ENCODE data around the gene BTBD6. TPM values are rescaled to one million over a fixed set of nuclear protein-coding genes. Genes with fewer than 3 reads are reported as not detected.

Gene BTBD6
- total RNA-seq, 2 donors from 2014 or later = 60.0 to 82.5 TPM

- H3K4me3 ChIP-seq = no peak overlapping the region
- DNase-seq (ENCODE audit: low spot score) = no peak
- H3K27me3 ChIP-seq (replicated peaks; ENCODE audit: insufficient read depth) = no peaks in the 10 kb centered on the region
- intact Hi-C loops (cut with DNase I) = no loop called here
- TF ChIP-seq, protein P1, sequence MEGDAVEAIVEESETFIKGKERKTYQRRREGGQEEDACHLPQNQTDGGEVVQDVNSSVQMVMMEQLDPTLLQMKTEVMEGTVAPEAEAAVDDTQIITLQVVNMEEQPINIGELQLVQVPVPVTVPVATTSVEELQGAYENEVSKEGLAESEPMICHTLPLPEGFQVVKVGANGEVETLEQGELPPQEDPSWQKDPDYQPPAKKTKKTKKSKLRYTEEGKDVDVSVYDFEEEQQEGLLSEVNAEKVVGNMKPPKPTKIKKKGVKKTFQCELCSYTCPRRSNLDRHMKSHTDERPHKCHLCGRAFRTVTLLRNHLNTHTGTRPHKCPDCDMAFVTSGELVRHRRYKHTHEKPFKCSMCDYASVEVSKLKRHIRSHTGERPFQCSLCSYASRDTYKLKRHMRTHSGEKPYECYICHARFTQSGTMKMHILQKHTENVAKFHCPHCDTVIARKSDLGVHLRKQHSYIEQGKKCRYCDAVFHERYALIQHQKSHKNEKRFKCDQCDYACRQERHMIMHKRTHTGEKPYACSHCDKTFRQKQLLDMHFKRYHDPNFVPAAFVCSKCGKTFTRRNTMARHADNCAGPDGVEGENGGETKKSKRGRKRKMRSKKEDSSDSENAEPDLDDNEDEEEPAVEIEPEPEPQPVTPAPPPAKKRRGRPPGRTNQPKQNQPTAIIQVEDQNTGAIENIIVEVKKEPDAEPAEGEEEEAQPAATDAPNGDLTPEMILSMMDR (IDR thresholded peaks at IDR 0.05) = no peak
- TF ChIP-seq POLR2A (IDR thresholded peaks at IDR 0.05) (no peak), POLR2AphosphoS5 (IDR thresholded peaks at IDR 0.05) (no peak)
- no peaks in the 10 kb centered on the region for H3K9me3 ChIP-seq
- WGBS = 93% methylated on average over 9 of the region's 9 CpGs
- no peaks in the 10 kb centered on the region for H3K4me1 ChIP-seq (replicated peaks)
- peaks cover 0 to 9% of the 10 kb centered on the region in 2 donors for H3K36me3 ChIP-seq
- no peak overlapping the region for H3K27ac ChIP-seq
Measured at GRCh38 chr14:105253329-105253682, 5.0 kb downstream of the BTBD6 start.

GRCh38 chr14:105255021-105255507, 6.7 kb downstream of the BTBD6 start:
- Histone ChIP-seq H3K4me1 (replicated peaks) (no peaks in the 10 kb centered on the region), H3K27ac (no peak overlapping the region), H3K27me3 (replicated peaks; ENCODE audit: insufficient read depth) (no peaks in the 10 kb centered on the region), H3K9me3 (no peaks in the 10 kb centered on the region), H3K36me3 (peaks cover 0 to 9% of the 10 kb centered on the region in 2 donors), H3K4me3 (no peak overlapping the region)
- TF ChIP-seq, protein P1 (IDR thresholded peaks at IDR 0.05) = no peak
- intact Hi-C loops (cut with DNase I) = no loop called here
- 89% methylated on average over 6 of the region's 6 CpGs for WGBS
- DNase-seq (ENCODE audit: low spot score) = no peak

DNA sequence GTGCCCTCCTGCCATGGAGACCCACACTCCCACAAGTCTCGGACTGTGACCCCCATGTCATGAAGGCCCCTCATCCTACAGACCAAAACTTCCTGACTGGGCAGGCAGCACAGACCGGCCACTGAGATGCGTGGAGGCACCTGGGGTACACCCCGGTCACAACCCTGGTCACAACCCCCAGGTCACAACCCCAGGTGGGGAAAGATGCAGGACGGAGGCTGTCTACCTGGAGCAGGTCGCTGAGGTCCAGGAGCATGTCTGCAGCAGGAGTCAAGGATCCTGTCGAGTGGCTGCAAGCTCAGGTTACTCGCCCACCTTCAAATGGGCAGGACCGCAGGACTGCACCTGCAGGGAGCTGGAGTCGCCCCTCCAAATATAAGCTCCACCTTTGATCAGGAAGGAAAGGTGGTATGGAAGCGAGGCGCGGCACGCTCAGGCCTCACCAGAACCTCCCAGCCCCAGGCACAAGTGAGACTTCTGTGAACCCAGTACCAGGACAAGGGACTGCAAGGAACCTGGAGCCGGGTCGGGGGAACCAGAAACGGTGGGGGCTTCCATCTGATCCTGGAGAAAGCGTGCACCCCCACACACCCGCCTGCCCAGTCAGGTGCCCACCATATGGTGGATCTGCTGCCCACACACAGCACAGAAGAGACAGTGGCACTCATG, 8.1 kb downstream of the BTBD6 start:
- intact Hi-C loops (cut with DNase I) = no loop called here
- DNase-seq (ENCODE audit: low spot score) = no peak
- peaks cover 0 to 9% of the 10 kb centered on the region in 2 donors for H3K36me3 ChIP-seq
- no peaks in the 10 kb centered on the region for H3K4me1 ChIP-seq (replicated peaks)
- TF ChIP-seq, protein P1 (IDR thresholded peaks at IDR 0.05) = no peak
- TF ChIP-seq POLR2AphosphoS5 (IDR thresholded peaks at IDR 0.05) (no peak), POLR2A (IDR thresholded peaks at IDR 0.05) (no peak)
- WGBS = 92% methylated on average over 19 of the region's 19 CpGs
- no peaks in the 10 kb centered on the region for H3K27me3 ChIP-seq (replicated peaks; ENCODE audit: insufficient read depth)
- no peaks in the 10 kb centered on the region for H3K9me3 ChIP-seq
- H3K27ac ChIP-seq = no peak overlapping the region
- H3K4me3 ChIP-seq = no peak overlapping the region

GRCh38 chr14:105257464-105257863, 9.1 kb downstream of the BTBD6 start:
- TF ChIP-seq POLR2AphosphoS5 (IDR thresholded peaks at IDR 0.05) = no peak
- TF ChIP-seq POLR2A (IDR thresholded peaks at IDR 0.05) = no peak
- TF ChIP-seq, protein P1 (IDR thresholded peaks at IDR 0.05) = no peak

DNA sequence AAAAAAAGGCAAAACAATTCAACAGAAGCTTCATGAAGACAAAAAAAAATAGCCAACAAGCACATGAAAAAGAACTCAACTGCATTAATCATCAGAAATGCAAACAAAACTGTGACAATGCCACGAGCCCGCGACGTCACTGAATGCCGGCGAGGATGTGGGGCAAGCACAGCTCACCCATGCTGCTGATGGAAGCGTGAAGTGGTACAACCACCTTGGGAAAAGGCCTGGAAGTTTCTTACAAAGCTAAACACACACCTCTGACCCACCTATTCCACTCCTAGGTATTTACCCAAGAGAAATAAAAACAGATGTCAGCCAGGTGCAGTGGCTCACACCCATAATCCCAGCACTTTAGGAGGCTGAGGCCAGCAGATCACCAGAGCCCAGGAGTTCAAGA, 10.5 kb downstream of the BTBD6 start:
- H3K27ac ChIP-seq = no peak overlapping the region
- no peaks in the 10 kb centered on the region for H3K27me3 ChIP-seq (replicated peaks; ENCODE audit: insufficient read depth)
- no peak for TF ChIP-seq POLR2AphosphoS5 (IDR thresholded peaks at IDR 0.05)
- TF ChIP-seq, protein P1 (IDR thresholded peaks at IDR 0.05) = no peak
- no peak for TF ChIP-seq POLR2A (IDR thresholded peaks at IDR 0.05)
- whole genome bisulfite sequencing = 68% methylated on average over 7 of the region's 7 CpGs
- no peaks in the 10 kb centered on the region for H3K4me1 ChIP-seq (replicated peaks)
- H3K36me3 ChIP-seq = no peaks in the 10 kb centered on the region
- no peak for DNase-seq (ENCODE audit: low spot score)
- intact Hi-C loops (cut with DNase I) = no loop called here
- no peaks in the 10 kb centered on the region for H3K9me3 ChIP-seq
- no peak overlapping the region for H3K4me3 ChIP-seq

More at GRCh38 chr14:105257464-105257863, 9.1 kb downstream of the BTBD6 start:
- WGBS = 78% methylated on average over 15 of the region's 15 CpGs
- Histone ChIP-seq H3K36me3 (no peaks in the 10 kb centered on the region), H3K4me3 (no peak overlapping the region), H3K27me3 (replicated peaks; ENCODE audit: insufficient read depth) (no peaks in the 10 kb centered on the region), H3K9me3 (no peaks in the 10 kb centered on the region), H3K27ac (no peak overlapping the region), H3K4me1 (replicated peaks) (no peaks in the 10 kb centered on the region)
- DNase-seq (ENCODE audit: low spot score) = no peak
- intact Hi-C loops (cut with DNase I) = no loop called here

Data from prostate gland (tissue), 2 donors.